Measurements from ENCODE around the gene HADH.
A peak's percentile ranks its signal among the peaks of the same experiment; 100 is the strongest.
"Not testable (repeated sequence)": the region's sequence is repeated elsewhere in the genome, so short reads cannot be mapped to it uniquely, and the experiment has no call there.

The HADH gene

GRCh38 chr4:107996949-107997788, 7.5 kb downstream of the HADH start:
- no peak for DNase-seq (ENCODE audit: low spot score)

- DNase-seq (ENCODE audit: low spot score), result no peak
Measured at GRCh38 chr4:107997794-107998193, 8.1 kb downstream of the HADH start.

- no peak for DNase-seq (ENCODE audit: low spot score)
Measured at GRCh38 chr4:107999932-108000539, 10.3 kb downstream of the HADH start.

GRCh38 chr4:108001540-108002135, 11.9 kb downstream of the HADH start:
- DNase-seq (ENCODE audit: low spot score), result no peak

- no peak for DNase-seq (ENCODE audit: low spot score)
Measured at GRCh38 chr4:108003982-108004515, 14.4 kb downstream of the HADH start.

- no peak for DNase-seq (ENCODE audit: low spot score)
Measured at GRCh38 chr4:108004646-108005045, 15.0 kb downstream of the HADH start.

- DNase-seq (ENCODE audit: low spot score), result no peak
Measured at GRCh38 chr4:108005807-108006206, 16.1 kb downstream of the HADH start.

- no peak for DNase-seq (ENCODE audit: low spot score)
Measured at GRCh38 chr4:108006361-108006760, 16.7 kb downstream of the HADH start.

GRCh38 chr4:108007984-108008383, 18.3 kb downstream of the HADH start:
- DNase-seq (ENCODE audit: low spot score), result no peak

GRCh38 chr4:108008721-108009120, 19.0 kb downstream of the HADH start:
- no peak for DNase-seq (ENCODE audit: low spot score)

GRCh38 chr4:108010167-108010566, 20.5 kb downstream of the HADH start:
- no peak for DNase-seq (ENCODE audit: low spot score)

- not testable (repeated sequence) for DNase-seq (ENCODE audit: low spot score)
Measured at GRCh38 chr4:108012382-108012781, 22.7 kb downstream of the HADH start.

GRCh38 chr4:108013327-108013726, 23.6 kb downstream of the HADH start:
- no peak for DNase-seq (ENCODE audit: low spot score)

- DNase-seq (ENCODE audit: low spot score), result no peak
Measured at GRCh38 chr4:108013955-108014354, 24.3 kb downstream of the HADH start.

GRCh38 chr4:108018040-108018883, 28.6 kb downstream of the HADH start:
- peak; percentile 69 for DNase-seq (ENCODE audit: low spot score)

- no peak for DNase-seq (ENCODE audit: low spot score)
Measured at GRCh38 chr4:108018884-108019187, 29.1 kb downstream of the HADH start.

GRCh38 chr4:108024085-108024877, 34.6 kb downstream of the HADH start:
- no peak for DNase-seq (ENCODE audit: low spot score)

GRCh38 chr4:108024878-108025165, 35.1 kb downstream of the HADH start:
- DNase-seq (ENCODE audit: low spot score), result no peak

GRCh38 chr4:108029016-108029720, 39.5 kb downstream of the HADH start:
- no peak for DNase-seq (ENCODE audit: low spot score)

GRCh38 chr4:108029731-108030130, 40.0 kb downstream of the HADH start:
- DNase-seq (ENCODE audit: low spot score), result no peak

- peak; percentile 60 for DNase-seq (ENCODE audit: low spot score)
Measured at GRCh38 chr4:108030332-108030731, 40.6 kb downstream of the HADH start.

Measured in germinal center (tissue), 1 donor.